ENCODE measurements around the gene CDK18. TPM values are rescaled to one million over a fixed set of nuclear protein-coding genes. Genes with fewer than 3 reads are reported as not detected.

CDK18 gene
- total and polyA plus RNA-seq, 2 experiments from 2014 or later: not detected

GRCh38 chr1:205536759-205537361, 32.4 kb downstream of the CDK18 start:
- TF ChIP-seq EZH2phosphoT487 (IDR thresholded peaks at IDR 0.05; ENCODE audit: insufficient read depth, low read depth) (no peak), EZH2 (IDR thresholded peaks at IDR 0.05; ENCODE audit: insufficient read depth, poor library complexity, severe bottlenecking) (no peak)
- Histone ChIP-seq H3K79me2 (ENCODE audit: insufficient read depth) (no peaks in the 10 kb centered on the region), H3K4me2 (ENCODE audit: unreplicated experiment) (no peak overlapping the region), H4K20me1 (ENCODE audit: insufficient read depth) (no peaks in the 10 kb centered on the region), H3K27me3 (replicated peaks; ENCODE audit: insufficient read depth) (no peaks in the 10 kb centered on the region), H2AFZ (no peak overlapping the region), H3K9me3 (ENCODE audit: low read depth) (no peaks in the 10 kb centered on the region), H3K4me3 (no peak overlapping the region), H3K4me1 (ENCODE audit: insufficient read depth) (peaks cover 8% of the 10 kb centered on the region), H3F3A (ENCODE audit: insufficient read depth) (peaks cover 8% of the 10 kb centered on the region; the same call in 1 of the 2 replicates), H3K9me2 (ENCODE audit: insufficient read depth) (no peaks in the 10 kb centered on the region), H3K27ac (no peak overlapping the region), H3K36me3 (ENCODE audit: low read depth) (no peaks in the 10 kb centered on the region), H3K9ac (no peak overlapping the region)
- WGBS, 2 experiments (ENCODE audit: low coverage in 1 of 2, low lambda C conversion rate in 2 of 2, missing lambda C conversion rate in 2 of 2): 63 to 67% methylated on average over 9 of the region's 9 CpGs
- no peak for DNase-seq
- in situ Hi-C loops (cut with MboI): no loop called here

GRCh38 chr1:205537386-205538018, 33.0 kb downstream of the CDK18 start:
- H3K27ac ChIP-seq: no peak overlapping the region
- TF ChIP-seq EZH2phosphoT487 (IDR thresholded peaks at IDR 0.05; ENCODE audit: insufficient read depth, low read depth): no peak
- no peak for TF ChIP-seq EZH2 (IDR thresholded peaks at IDR 0.05; ENCODE audit: insufficient read depth, poor library complexity, severe bottlenecking)
- no peaks in the 10 kb centered on the region for H3K36me3 ChIP-seq (ENCODE audit: low read depth)
- peak; percentile 58 for DNase-seq
- no peak overlapping the region for H3K4me3 ChIP-seq
- peaks cover 8% of the 10 kb centered on the region for H3K4me1 ChIP-seq (ENCODE audit: insufficient read depth)
- no peaks in the 10 kb centered on the region for H3K9me2 ChIP-seq (ENCODE audit: insufficient read depth)
- in situ Hi-C loops (cut with MboI): no loop called here
- peaks cover 8% of the 10 kb centered on the region; the same call in 1 of the 2 replicates for H3F3A ChIP-seq (ENCODE audit: insufficient read depth)
- no peaks in the 10 kb centered on the region for H3K79me2 ChIP-seq (ENCODE audit: insufficient read depth)
- H3K4me2 ChIP-seq (ENCODE audit: unreplicated experiment): no peak overlapping the region
- H2AFZ ChIP-seq: no peak overlapping the region
- H4K20me1 ChIP-seq (ENCODE audit: insufficient read depth): no peaks in the 10 kb centered on the region
- H3K9ac ChIP-seq: no peak overlapping the region
- H3K27me3 ChIP-seq (replicated peaks; ENCODE audit: insufficient read depth): no peaks in the 10 kb centered on the region
- no peaks in the 10 kb centered on the region for H3K9me3 ChIP-seq (ENCODE audit: low read depth)
- 75 to 79% methylated on average over 10 of the region's 10 CpGs for WGBS, 2 experiments (ENCODE audit: low coverage in 1 of 2, low lambda C conversion rate in 2 of 2, missing lambda C conversion rate in 2 of 2)

- no peak for TF ChIP-seq EZH2 (IDR thresholded peaks at IDR 0.05; ENCODE audit: insufficient read depth, poor library complexity, severe bottlenecking)
- no peak for TF ChIP-seq EZH2phosphoT487 (IDR thresholded peaks at IDR 0.05; ENCODE audit: insufficient read depth, low read depth)
- Histone ChIP-seq H4K20me1 (ENCODE audit: insufficient read depth) (no peaks in the 10 kb centered on the region), H3K9me2 (ENCODE audit: insufficient read depth) (no peaks in the 10 kb centered on the region), H3K4me3 (no peak overlapping the region), H3K36me3 (ENCODE audit: low read depth) (no peaks in the 10 kb centered on the region), H3K9me3 (ENCODE audit: low read depth) (no peaks in the 10 kb centered on the region), H3K4me2 (ENCODE audit: unreplicated experiment) (no peak overlapping the region), H3F3A (ENCODE audit: insufficient read depth) (peaks cover 8% of the 10 kb centered on the region; the same call in 1 of the 2 replicates), H3K27ac (no peak overlapping the region), H3K9ac (no peak overlapping the region), H3K79me2 (ENCODE audit: insufficient read depth) (no peaks in the 10 kb centered on the region), H3K27me3 (replicated peaks; ENCODE audit: insufficient read depth) (no peaks in the 10 kb centered on the region), H2AFZ (no peak overlapping the region), H3K4me1 (ENCODE audit: insufficient read depth) (peaks cover 8% of the 10 kb centered on the region)
- DNase-seq: peak; percentile 49
- in situ Hi-C loops (cut with MboI): no loop called here
- 58 to 65% methylated on average over 5 of the region's 5 CpGs for WGBS, 2 experiments (ENCODE audit: low coverage in 1 of 2, low lambda C conversion rate in 2 of 2, missing lambda C conversion rate in 2 of 2)
These were observed 33.9 kb downstream of the CDK18 start for GRCh38 chr1:205538235-205538840.

- no peak for DNase-seq
- Histone ChIP-seq H3K4me2 (ENCODE audit: unreplicated experiment) (no peak overlapping the region), H3K4me1 (ENCODE audit: insufficient read depth) (peaks cover 12% of the 10 kb centered on the region), H3K4me3 (no peak overlapping the region), H3K9me3 (ENCODE audit: low read depth) (no peaks in the 10 kb centered on the region), H4K20me1 (ENCODE audit: insufficient read depth) (no peaks in the 10 kb centered on the region), H2AFZ (no peak overlapping the region), H3K36me3 (ENCODE audit: low read depth) (no peaks in the 10 kb centered on the region), H3K79me2 (ENCODE audit: insufficient read depth) (no peaks in the 10 kb centered on the region), H3K27ac (no peak overlapping the region), H3K27me3 (replicated peaks; ENCODE audit: insufficient read depth) (no peaks in the 10 kb centered on the region), H3K9me2 (ENCODE audit: insufficient read depth) (no peaks in the 10 kb centered on the region), H3K9ac (no peak overlapping the region), H3F3A (ENCODE audit: insufficient read depth) (peaks cover 14% of the 10 kb centered on the region)
- no peak for TF ChIP-seq EZH2 (IDR thresholded peaks at IDR 0.05; ENCODE audit: insufficient read depth, poor library complexity, severe bottlenecking)
- 49 to 53% methylated on average over 6 of the region's 6 CpGs for WGBS, 2 experiments (ENCODE audit: low coverage in 1 of 2, low lambda C conversion rate in 2 of 2, missing lambda C conversion rate in 2 of 2)
- in situ Hi-C loops (cut with MboI): no loop called here
These were observed 36.9 kb downstream of the CDK18 start for GRCh38 chr1:205541161-205541886.

Measured in GM23248 (cell line).